Measurements from ENCODE around the gene FAM89A.
"Not testable (repeated sequence)": the region's sequence is repeated elsewhere in the genome, so short reads cannot be mapped to it uniquely, and the experiment has no call there.

The FAM89A gene

GRCh38 chr1:231049121-231049979 lies 9.3 kb upstream of the FAM89A start:
- no peak for TF ChIP-seq GATA1 (IDR thresholded peaks at IDR 0.05; ENCODE audit: low read depth, low read length)
- no peak for TF ChIP-seq POLR2A (IDR thresholded peaks at IDR 0.05; ENCODE audit: low read length)

DNA sequence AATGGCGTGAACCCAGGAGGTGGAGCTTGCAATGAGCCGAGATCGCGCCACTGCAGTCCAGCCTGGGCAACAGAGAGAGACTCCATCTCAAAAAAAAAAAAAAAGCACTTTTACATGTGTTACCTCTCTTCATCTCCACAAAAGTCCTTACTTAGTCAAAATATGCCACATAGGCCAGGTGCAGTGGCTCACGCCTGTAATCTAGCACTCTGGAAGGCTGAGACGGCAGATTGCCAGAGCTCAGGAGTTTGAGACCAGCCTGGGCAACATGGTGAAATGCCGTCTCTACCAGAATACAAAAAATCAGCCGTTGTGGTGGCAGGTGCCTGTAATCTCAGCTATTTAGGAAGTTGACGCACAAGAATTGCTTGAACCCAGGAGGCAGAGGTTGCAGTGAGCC lies 8.4 kb upstream of the FAM89A start:
- not testable (repeated sequence) for DNase-seq

More at GRCh38 chr1:231049121-231049979, 9.3 kb upstream of the FAM89A start:
- peak; percentile 63 to 69 for DNase-seq

DNA sequence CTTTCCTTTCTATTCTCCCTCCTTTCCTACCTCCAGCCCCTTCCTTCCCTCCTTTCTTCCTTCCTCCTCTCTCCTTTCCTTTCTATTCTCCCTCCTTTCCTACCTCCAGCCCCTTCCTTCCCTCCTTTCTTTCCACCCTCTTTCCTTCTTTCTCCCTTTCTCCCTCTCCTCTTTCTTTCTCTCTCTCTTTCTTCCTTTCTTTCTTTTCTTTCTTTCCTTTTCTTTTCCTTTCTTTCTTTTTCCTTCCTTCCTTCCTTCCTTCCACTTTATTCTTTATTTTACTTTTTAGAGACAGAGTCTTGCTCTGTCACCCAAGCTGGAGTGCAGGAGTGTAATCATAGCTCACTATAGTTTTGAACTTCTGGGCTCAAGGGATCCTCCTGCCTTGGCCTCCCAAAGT lies 7.5 kb upstream of the FAM89A start:
- DNase-seq, result not testable (repeated sequence)

DNA sequence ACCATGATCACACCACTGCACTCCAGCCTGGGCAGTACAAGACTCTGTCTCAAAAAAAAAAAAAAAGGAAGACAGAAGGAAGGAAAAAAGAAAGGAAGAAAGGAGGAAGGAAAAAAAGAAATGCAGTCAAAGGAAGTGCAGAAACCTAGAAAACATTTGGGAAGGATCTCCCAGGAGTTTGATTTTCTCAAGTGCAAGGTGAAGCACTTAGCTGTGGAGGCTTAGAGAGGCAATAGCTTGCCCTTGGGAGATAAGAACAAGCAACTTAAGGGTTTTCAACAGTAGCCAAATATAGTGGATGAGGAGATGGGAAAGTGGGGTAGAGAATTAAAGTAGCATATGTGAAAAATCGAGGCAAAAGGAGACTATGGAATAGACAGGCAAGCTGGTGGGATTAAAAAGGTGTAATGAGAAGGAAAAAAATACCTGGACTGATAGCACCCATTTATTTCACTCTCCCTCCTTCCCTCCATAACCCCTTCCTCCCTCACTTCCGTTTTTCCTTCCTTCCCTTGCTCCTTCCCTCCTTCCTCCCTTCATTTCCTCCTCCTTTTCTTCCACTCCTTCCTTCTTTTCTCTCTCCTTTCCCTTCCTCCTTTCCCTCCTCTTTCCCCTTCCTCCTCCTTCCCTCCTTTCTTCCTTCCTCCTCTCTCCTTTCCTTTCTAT lies 6.8 kb upstream of the FAM89A start:
- peak; percentile 45 to 65 for DNase-seq
- no peak for TF ChIP-seq POLR2A (IDR thresholded peaks at IDR 0.05; ENCODE audit: low read length)
- TF ChIP-seq GATA1 (IDR thresholded peaks at IDR 0.05; ENCODE audit: low read depth, low read length), result no peak

GRCh38 chr1:231045921-231046729 lies 6.1 kb upstream of the FAM89A start:
- peak; percentile 45 to 75 for DNase-seq

- peak in 1 of 2 experiments; percentile 25 for DNase-seq
- no peak for TF ChIP-seq POLR2A (IDR thresholded peaks at IDR 0.05; ENCODE audit: low read length)
- no peak for TF ChIP-seq GATA1 (IDR thresholded peaks at IDR 0.05; ENCODE audit: low read depth, low read length)
Measured at GRCh38 chr1:231045286-231045685, 5.2 kb upstream of the FAM89A start.

DNA sequence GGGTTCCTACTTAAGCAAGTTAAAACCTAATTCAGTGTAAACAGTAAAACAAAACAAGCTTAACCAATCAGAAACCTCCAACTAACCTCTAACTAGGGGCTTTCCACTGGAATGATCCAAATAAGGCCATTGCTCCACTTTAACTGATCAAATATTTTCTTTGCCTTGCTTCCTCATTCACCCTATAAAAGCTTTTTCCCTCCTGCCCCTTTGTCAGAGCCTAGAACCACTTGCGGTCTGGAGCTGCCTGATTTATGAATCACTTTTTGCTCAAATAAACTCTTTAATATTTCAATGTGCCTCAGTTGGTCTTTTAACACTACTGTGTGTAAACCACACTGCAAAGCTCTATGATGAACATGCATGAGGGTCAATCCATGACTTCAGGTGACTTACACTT lies 4.5 kb upstream of the FAM89A start:
- DNase-seq, result no peak
- no peak for TF ChIP-seq POLR2A (IDR thresholded peaks at IDR 0.05; ENCODE audit: low read length)
- TF ChIP-seq GATA1 (IDR thresholded peaks at IDR 0.05; ENCODE audit: low read depth, low read length), result no peak

DNA sequence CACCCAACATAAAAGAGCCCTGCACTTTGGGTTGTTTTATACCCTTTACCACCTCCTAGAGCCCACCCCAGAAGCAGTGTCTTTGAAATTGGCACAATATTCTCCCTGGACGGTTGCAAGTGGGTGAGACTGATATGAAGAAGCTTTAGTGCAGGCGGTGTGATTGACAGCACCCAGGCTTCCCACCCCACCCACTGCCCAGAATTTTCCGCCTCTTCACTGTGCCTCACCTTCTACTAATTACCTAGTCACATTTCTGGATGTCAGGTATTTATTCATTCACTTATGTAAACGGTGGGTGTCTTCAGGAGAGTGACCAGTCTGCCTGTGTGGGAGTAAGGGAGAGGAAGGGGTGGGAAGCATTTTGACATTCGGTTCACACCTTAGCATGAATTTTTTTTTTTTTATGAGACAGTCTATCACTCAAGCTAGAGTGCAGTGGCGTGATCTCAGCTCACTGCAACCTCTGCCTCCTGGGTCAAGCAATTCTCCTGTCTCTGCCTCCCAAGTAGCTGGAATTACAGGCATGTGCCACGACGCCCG lies 1.7 kb upstream of the FAM89A start:
- TF ChIP-seq POLR2A (IDR thresholded peaks at IDR 0.05; ENCODE audit: low read length), result no peak
- TF ChIP-seq GATA1 (IDR thresholded peaks at IDR 0.05; ENCODE audit: low read depth, low read length), result no peak
- peak; percentile 65 to 81 for DNase-seq

- peak; percentile 54 to 71 for DNase-seq
- TF ChIP-seq GATA1 (IDR thresholded peaks at IDR 0.05; ENCODE audit: low read depth, low read length) (no peak), POLR2A (IDR thresholded peaks at IDR 0.05; ENCODE audit: low read length) (peak; percentile 51)
Measured at GRCh38 chr1:231040800-231041718, 1.0 kb upstream of the FAM89A start.

- TF ChIP-seq POLR2A (IDR thresholded peaks at IDR 0.05; ENCODE audit: low read length) (no peak), GATA1 (IDR thresholded peaks at IDR 0.05; ENCODE audit: low read depth, low read length) (no peak)
- peak; percentile 75 to 79 for DNase-seq
Measured at GRCh38 chr1:231039161-231040018, 664 bp downstream of the FAM89A start.

- DNase-seq, result peak; percentile 35 to 36
- TF ChIP-seq POLR2A (IDR thresholded peaks at IDR 0.05; ENCODE audit: low read length), result no peak
- TF ChIP-seq GATA1 (IDR thresholded peaks at IDR 0.05; ENCODE audit: low read depth, low read length), result no peak
Measured at GRCh38 chr1:231037585-231038517, 2.2 kb downstream of the FAM89A start.
